DND-41 (cell line): ENCODE results near the gene RNF212B.

Experiments
- ATAC-seq: fragments of 200-7000 bp; cut with Tn5 transposase; 3 replicates; pipeline ENCODE4 v1.9.1; 2021; ENCODE audit warnings: low read depth; ENCODE audit not compliant: insufficient read depth
- DNase-seq: peaks from one replicate; pipeline ENCODE4 v3.0.0-alpha.2; 2020
- H2AFZ ChIP-seq: 2 replicates; pipeline ENCODE4 v1.6.0; 2012; ENCODE audit warnings: low read depth, low read length
- H3K27ac ChIP-seq: 2 replicates; pipeline ENCODE4 v1.5.1; 2012; ENCODE audit warnings: low read length, inconsistent platforms
- H3K27me3 ChIP-seq: fragments of 200-600 bp; sonication (generic); 2 replicates; pipeline ENCODE4 v1.6.0; 2012; ENCODE audit warnings: low read length, mild to moderate bottlenecking, inconsistent platforms; ENCODE audit not compliant: insufficient read depth, poor library complexity
- H3K36me3 ChIP-seq: 2 replicates; pipeline ENCODE4 v1.5.1; 2012; ENCODE audit warnings: low read length, inconsistent platforms; ENCODE audit not compliant: insufficient read depth
- H3K4me1 ChIP-seq: 2 replicates; pipeline ENCODE4 v1.5.1; 2012; ENCODE audit warnings: mild to moderate bottlenecking, low read length; ENCODE audit not compliant: insufficient read depth
- H3K4me2 ChIP-seq: 2 replicates; pipeline ENCODE4 v1.6.0; 2012; ENCODE audit warnings: mild to moderate bottlenecking, moderate library complexity, low read length, inconsistent platforms; ENCODE audit not compliant: insufficient read depth
- H3K4me3 ChIP-seq, 2 experiments: fragments of 200-600 bp in 1 of 2; shearing (Covaris generic) in 1 of 2; 2 replicates each; pipeline ENCODE4 v1.5.1; 2012 to 2016; ENCODE audit warnings: inconsistent platforms in 2 of 2, low read length in 2 of 2, mild to moderate bottlenecking in 2 of 2, low read depth in 1 of 2, moderate library complexity in 1 of 2
- H3K79me2 ChIP-seq: 2 replicates; pipeline ENCODE4 v1.6.0; 2012; ENCODE audit warnings: low read length, inconsistent platforms; ENCODE audit not compliant: insufficient read depth
- H3K9ac ChIP-seq: 2 replicates; pipeline ENCODE4 v1.6.0; 2012; ENCODE audit warnings: low read depth, mild to moderate bottlenecking, inconsistent platforms, low read length, moderate library complexity
- H3K9me3 ChIP-seq: 2 replicates; pipeline ENCODE4 v1.5.1; 2012; ENCODE audit warnings: low read length, moderate library complexity, mild to moderate bottlenecking, inconsistent platforms; ENCODE audit not compliant: insufficient read depth, severe bottlenecking
- H4K20me1 ChIP-seq: 2 replicates; pipeline ENCODE4 v1.6.0; 2012; ENCODE audit warnings: low read length; ENCODE audit not compliant: insufficient read depth
- CTCF ChIP-seq: IDR thresholded peaks from 2 replicates; pipeline ENCODE4 v1.5.1; 2012; ENCODE audit warnings: borderline replicate concordance, low read length, moderate library complexity, mild to moderate bottlenecking; ENCODE audit not compliant: poor library complexity, severe bottlenecking; ENCODE audit errors: extremely low read depth
- EZH2 ChIP-seq: IDR thresholded peaks from 3 replicates; pipeline ENCODE4 v1.6.1; 2012; ENCODE audit warnings: borderline replicate concordance, low read depth, mild to moderate bottlenecking, moderate library complexity, low read length, inconsistent platforms; ENCODE audit not compliant: severe bottlenecking

RNF212B gene

GRCh38 chr14:23297611-23298277, 60.0 kb downstream of the RNF212B start:
- no peak for TF ChIP-seq EZH2
- no peak for TF ChIP-seq CTCF

GRCh38 chr14:23299211-23299957, 61.6 kb downstream of the RNF212B start:
- Histone ChIP-seq H3K27ac (no peak overlapping the region), H3K4me2 (peak overlapping the region; percentile 98; the same call in 1 of the 2 replicates), H3K4me1 (peaks cover 37% of the 10 kb centered on the region), H2AFZ (no peak overlapping the region), H3K36me3 (peaks cover 35% of the 10 kb centered on the region), H3K79me2 (peaks cover 16% of the 10 kb centered on the region), H3K9ac (peak overlapping the region; percentile 90; the same call in 1 of the 2 replicates), H3K4me3 (no peak overlapping the region), H4K20me1 (no peaks in the 10 kb centered on the region), H3K27me3 (no peaks in the 10 kb centered on the region), H3K9me3 (no peaks in the 10 kb centered on the region)
- ATAC-seq: no peak
- no peak for DNase-seq
- peak; percentile 32 for TF ChIP-seq CTCF
- no peak for TF ChIP-seq EZH2

More at GRCh38 chr14:23297611-23298277, 60.0 kb downstream of the RNF212B start:
- no peaks in the 10 kb centered on the region for H3K9me3 ChIP-seq
- no peaks in the 10 kb centered on the region for H4K20me1 ChIP-seq
- no peak overlapping the region for H3K4me3 ChIP-seq
- no peaks in the 10 kb centered on the region for H3K27me3 ChIP-seq
- no peak overlapping the region for H3K27ac ChIP-seq
- H3K79me2 ChIP-seq: peaks cover 14% of the 10 kb centered on the region
- H2AFZ ChIP-seq: no peak overlapping the region
- ATAC-seq: no peak
- no peak for DNase-seq
- H3K36me3 ChIP-seq: peaks cover 35% of the 10 kb centered on the region
- H3K9ac ChIP-seq: no peak overlapping the region
- H3K4me2 ChIP-seq: no peak overlapping the region
- peaks cover 30% of the 10 kb centered on the region for H3K4me1 ChIP-seq

- Histone ChIP-seq H3K27ac (peak overlapping the region; percentile 89), H2AFZ (peak overlapping the region; percentile 82; the same call in 1 of the 2 replicates), H3K36me3 (peaks cover 35% of the 10 kb centered on the region), H3K9ac (peak overlapping the region; percentile 90), H3K4me1 (peaks cover 38% of the 10 kb centered on the region), H3K4me3 (peak overlapping the region; percentile 70 to 87), H3K27me3 (no peaks in the 10 kb centered on the region), H3K4me2 (peak overlapping the region; percentile 98), H3K9me3 (no peaks in the 10 kb centered on the region), H3K79me2 (peaks cover 16% of the 10 kb centered on the region), H4K20me1 (no peaks in the 10 kb centered on the region)
- ATAC-seq (no peak), DNase-seq (no peak)
- TF ChIP-seq EZH2 (no peak), CTCF (no peak)
Measured at GRCh38 chr14:23299986-23300686, 62.4 kb downstream of the RNF212B start.
